CD4-positive, alpha-beta T cell treated with Interleukin-15 for 4 hours (primary cell): ENCODE results near the gene TPD52L2.

Experiments used
- DNase-seq: peaks from one replicate; pipeline ENCODE4 v3.0.0-alpha.2; 2020; ENCODE audit warnings: low spot score

The TPD52L2 gene

DNA sequence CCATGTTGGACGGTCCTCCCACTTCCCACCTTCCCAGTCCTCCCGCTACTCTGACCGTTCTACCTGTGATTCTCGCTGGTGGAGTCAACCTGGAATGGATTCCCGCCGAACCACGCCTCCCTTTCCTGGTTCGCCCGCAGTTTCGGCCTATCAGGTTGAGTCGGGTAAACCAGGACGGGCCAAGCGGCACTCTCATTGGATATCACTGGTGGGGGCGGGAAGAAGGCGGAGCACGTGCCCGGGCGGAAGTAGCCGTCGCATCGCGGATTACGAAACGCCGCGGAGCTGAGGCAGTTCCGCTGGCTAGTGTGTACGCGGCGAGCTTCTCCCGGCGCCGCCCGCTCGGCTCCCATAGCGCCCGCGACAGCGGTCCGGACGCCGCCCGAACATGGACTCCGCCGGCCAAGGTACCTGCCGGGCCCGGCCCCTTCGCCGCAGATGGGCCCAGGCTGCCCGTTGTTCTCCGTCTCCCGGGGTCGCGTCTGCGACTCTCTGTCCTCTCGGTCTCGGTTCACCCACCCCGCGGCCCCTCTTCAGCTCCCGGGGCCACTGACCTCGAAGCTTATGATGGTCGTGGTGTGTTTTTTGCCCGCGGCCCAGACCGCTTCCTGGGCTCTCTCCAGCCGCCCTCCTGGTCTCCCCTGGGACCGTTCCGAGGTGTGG lies at the start of gene TPD52L2:
TPD52L2 (plus strand) TSS at position 293 of the 663 bp plus-strand sequence; CDS start at position 389, 96 bp downstream.
- peak; percentile 99 for DNase-seq

DNA sequence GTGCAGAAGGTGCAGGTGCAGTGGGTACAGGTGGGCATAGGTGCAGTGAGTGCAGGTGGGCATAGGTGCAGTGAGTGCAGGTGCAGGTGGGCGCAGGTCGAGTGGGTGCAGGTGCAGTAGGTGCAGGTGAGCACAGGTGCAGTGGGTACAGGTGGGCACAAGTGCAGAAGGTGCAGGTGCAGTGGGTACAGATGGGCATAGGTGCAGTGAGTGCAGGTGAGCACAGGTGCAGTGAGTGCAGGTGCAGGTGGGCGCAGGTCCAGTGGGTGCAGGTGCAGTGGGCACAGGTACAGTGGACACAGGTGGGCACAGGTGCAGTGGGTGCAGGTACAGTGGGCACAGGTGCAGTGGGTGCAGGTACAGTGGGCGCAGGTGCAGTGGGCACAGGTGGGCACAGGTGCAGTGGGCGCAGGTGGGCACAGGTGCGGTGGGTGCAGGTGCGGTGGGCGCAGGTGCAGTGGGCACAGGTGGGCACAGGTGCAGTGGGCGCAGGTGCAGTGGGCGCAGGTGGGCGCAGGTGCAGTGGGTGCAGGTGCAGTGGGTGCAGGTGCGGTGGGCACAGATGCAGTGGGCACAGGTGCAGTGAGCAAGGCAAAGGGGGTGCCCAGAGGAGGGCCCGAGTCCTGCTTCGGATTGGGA lies 49.3 kb upstream of the TPD52L2 start:
- no peak for DNase-seq

GRCh38 chr20:63819224-63819921 lies 45.7 kb upstream of the TPD52L2 start:
- no peak for DNase-seq

GRCh38 chr20:63821811-63822210 lies 43.3 kb upstream of the TPD52L2 start:
- no peak for DNase-seq

DNA sequence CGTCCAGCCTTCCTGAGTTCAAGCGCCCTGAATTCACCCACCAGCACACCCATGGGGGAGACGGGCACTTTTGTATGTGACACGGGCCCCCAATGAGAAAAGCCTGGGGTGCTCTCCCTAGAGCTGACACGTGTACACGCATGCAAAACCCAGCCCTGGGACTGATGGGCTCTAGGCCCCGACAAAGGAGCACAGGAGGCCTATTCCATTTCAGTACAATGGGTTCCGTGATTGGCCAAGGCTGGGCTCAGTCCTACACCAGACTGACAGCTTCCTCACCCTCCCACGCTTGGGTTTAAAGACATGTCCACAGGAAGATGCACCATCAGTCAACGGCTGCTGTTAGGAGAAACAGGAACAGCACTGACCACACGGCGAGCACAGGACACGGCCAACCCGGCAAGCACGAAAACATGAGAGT lies 42.8 kb upstream of the TPD52L2 start:
- no peak for DNase-seq

GRCh38 chr20:63823691-63824311 lies 41.3 kb upstream of the TPD52L2 start:
- no peak for DNase-seq

GRCh38 chr20:63825331-63826118 lies 39.5 kb upstream of the TPD52L2 start:
- no peak for DNase-seq

GRCh38 chr20:63826753-63827152 lies 38.3 kb upstream of the TPD52L2 start:
- DNase-seq: no peak

DNA sequence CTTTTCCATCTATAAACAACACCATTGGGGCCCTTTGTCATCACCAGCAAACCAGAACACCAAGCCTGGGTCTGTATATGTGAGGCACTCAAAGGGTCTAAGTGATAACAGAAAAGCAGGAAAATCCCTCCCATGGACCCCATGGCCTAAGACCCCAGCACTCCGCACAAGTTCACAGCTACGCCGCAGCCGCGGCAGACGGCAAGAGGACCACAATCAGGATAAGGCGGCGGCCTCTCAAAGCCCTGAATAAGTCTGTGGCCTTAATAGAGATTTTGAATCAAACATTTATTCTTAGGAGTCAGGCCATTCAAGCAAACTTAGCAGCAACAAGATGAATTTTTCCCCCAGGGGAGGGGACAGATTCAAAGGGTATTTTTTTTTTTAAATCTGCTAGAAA lies 36.9 kb upstream of the TPD52L2 start:
- no peak for DNase-seq

DNA sequence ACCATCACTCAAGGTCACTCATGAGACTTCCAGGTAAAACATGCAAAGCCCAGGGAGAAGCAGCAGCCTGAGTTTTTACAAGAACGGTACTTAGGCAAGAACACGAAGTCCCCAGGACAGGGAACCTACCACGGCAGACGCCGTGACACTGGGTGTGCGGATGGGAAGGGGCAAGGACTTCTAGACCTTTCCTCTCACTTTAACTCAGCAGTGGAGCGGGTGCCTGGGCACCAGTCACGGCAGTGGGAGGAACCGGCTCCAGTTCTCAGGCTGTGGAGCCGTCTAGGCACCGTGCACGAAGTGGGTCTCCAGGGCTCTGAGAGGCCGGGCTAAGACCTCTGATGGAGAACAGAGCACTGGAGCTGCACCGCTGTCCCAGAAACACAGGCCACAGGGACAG lies 36.5 kb upstream of the TPD52L2 start:
- DNase-seq: no peak

GRCh38 chr20:63828951-63829350 lies 36.1 kb upstream of the TPD52L2 start:
- no peak for DNase-seq

DNA sequence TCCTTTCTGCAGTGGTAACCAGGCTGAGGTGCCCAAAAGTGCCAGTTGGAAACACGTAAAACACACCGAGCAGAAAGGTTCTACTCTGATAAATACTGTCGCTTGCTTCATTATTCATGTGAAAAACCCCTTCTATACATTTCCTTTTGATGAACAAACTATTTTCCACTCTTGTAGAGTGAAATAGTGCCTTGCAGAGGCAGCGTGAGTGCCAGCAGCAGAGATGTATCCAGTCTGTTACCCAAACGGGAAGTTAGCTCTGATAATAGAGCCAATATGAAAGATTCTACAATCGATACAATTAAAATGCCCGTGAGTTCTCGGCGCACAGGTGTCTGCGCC lies 35.5 kb upstream of the TPD52L2 start:
- DNase-seq: no peak

DNA sequence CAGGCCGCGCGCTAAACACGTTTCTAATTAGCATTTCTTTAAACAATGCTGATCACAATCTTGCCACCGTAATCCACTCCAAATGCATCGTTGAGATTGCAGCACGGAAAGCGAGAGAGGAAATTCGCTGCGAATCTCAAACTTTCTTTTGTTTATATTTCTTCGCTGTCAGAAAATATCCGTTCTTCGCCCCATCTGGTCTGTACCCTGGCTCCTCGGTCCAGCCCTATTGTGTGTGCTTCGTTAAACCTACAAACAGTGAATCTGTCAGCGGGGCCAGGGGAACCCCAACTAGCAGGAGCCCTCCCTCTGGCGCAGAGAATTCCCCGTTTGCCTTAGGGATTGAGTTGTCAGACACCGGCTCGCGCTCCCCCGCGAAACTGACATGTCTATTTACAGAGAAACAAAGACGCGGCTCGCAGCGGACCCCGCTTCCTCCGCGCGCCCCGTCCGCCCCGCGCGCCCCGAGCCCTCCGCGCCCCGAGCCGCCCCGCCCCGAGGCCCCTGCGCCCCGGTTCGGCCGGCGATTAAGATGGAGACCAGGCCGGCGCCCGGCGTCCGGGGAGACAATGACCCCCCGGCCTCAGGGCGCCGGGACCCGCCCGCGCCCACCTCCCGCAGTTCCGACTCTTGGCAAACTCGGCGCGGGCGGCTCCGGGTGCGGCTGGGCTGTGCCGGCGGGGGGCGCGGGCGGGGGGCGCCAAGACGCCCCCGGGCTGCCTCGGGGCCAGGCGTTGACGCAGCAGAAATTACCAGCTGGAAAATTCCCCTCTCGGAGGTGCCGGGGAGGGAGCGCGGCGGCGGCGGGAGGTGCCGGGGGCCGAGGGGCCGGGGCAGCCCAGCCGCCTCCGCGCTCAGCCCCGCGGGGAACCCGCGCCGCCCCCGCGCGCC lies 34.9 kb upstream of the TPD52L2 start:
- no peak for DNase-seq

- peak; percentile 5 for DNase-seq
These were observed 34.1 kb upstream of the TPD52L2 start, which contains the start of gene ZBTB46 for GRCh38 chr20:63830841-63831588. ZBTB46 (minus strand) TSS chr20:63831264; CDS start chr20:63790757, 40,507 bp downstream.

GRCh38 chr20:63831646-63831992 lies 33.5 kb upstream of the TPD52L2 start:
- DNase-seq: no peak

DNA sequence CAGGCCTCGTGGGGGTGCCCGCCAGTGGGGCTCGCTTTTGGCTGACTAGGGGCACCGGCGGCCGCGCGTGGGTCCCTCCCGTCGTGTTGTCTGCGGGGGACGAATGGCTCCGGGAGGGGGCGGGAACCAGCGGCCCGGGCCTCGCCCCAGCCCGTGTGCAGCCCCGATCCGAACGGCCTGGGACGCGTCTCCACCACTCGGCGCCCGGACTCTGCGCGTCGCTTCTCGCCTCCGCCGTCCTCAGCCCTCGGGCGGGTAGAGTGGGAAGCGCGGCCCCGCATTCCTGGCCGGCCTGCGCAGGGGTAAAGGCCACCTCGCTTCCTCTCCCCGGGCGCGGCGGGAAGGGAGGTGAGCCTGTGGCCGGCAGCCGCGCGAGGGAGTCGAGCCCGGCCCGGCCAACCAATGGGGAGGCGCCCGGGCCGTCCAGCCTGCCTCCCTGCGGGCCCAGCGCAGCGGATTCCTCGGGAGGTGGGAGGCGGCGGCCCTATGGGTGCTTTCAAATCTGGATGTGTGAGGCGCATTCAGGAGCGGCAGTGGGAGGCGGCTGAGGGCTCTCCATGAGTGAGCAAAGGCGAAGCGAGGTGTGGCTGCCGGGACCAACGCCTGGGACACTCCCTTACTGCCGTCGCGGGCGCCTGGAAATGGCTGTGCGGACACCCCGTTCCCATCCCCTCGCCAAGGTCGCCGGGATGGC lies 32.9 kb upstream of the TPD52L2 start:
- DNase-seq: no peak

GRCh38 chr20:63833776-63834490 lies 31.1 kb upstream of the TPD52L2 start:
- no peak for DNase-seq

DNA sequence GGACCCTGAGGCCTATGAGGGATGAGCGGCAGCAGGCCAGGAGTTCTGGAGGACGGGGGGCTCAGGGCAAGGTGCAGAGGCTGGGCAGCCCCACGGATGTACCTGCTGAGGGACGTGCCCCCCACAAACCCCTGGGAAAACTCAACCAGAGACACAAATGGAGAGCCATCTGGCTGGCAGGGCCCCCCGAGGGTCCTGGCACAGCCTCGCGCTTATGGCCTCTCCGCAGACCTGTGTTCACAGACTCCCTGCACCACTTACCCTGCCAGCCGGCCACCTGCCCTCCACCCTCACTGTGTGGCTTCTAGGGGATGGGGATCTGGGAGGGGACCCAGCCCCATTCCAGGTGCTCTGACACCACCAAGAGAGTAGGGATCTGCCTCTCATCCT lies 30.6 kb upstream of the TPD52L2 start:
- no peak for DNase-seq
